RKO (cell line): ENCODE results near the gene RPIA.
"Not testable (repeated sequence)": the region's sequence is repeated elsewhere in the genome, so short reads cannot be mapped to it uniquely, and the experiment has no call there.

Source experiments
- DNase-seq: peaks from one replicate; pipeline ENCODE4 v3.0.0-alpha.2; 2016; ENCODE audit warnings: low spot score

Gene RPIA

DNA sequence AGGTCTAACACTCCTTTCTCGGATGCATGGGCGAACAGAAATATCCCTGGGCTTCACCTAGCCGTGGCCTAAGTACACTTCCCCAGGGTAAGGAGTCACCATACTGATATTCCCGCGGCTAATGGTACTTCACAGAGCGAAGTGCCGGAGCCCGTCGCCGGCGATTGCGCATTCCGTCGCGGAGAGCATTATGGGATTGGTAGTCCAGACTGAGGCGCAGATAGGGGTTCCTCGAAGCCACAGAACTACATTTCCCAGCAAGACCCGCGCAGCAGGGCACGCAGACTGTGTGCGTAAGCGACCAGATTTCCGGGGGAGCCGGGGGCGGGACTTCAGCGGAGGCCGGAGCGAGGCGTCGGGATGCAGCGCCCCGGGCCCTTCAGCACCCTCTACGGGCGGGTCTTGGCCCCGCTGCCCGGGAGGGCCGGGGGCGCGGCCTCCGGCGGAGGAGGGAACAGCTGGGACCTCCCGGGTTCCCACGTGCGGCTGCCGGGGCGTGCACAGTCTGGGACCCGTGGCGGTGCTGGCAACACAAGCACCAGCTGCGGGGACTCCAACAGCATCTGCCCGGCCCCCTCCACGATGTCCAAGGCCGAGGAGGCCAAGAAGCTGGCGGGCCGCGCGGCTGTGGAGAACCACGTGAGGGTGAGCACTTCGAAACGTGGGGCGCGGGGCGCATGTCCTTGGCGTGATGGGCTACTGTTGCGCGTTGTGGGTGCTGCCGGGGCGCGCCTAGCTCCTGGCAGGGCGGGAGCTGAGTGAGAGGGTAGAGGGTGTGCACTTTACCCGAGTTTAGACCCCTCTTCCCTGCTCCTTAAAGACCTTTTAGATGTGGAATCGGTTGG is at the start of gene RPIA:
RPIA (plus strand) TSS at position 335 of the 845 bp plus-strand sequence; CDS start at position 361, 26 bp downstream.
- peak; percentile 99 for DNase-seq

DNA sequence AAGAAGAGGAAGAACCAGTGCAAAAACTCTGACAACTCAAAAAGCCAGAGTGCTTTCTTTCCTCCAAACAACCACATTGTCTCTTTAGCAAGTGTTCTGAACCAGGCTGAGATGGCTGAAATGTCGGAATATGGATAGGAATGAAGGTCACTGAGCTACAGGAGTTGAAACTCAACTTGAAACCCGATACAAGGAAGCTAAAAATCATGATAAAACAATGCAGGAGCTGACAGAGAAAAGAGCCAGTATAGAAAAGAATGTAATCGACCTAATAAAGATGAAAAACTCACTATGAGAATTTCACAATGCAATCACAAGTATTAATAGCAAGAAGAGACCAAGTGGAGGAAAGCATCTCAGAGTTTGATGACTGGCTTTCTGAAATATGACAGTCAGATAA is 49.2 kb upstream of the RPIA start:
- no peak for DNase-seq

DNA sequence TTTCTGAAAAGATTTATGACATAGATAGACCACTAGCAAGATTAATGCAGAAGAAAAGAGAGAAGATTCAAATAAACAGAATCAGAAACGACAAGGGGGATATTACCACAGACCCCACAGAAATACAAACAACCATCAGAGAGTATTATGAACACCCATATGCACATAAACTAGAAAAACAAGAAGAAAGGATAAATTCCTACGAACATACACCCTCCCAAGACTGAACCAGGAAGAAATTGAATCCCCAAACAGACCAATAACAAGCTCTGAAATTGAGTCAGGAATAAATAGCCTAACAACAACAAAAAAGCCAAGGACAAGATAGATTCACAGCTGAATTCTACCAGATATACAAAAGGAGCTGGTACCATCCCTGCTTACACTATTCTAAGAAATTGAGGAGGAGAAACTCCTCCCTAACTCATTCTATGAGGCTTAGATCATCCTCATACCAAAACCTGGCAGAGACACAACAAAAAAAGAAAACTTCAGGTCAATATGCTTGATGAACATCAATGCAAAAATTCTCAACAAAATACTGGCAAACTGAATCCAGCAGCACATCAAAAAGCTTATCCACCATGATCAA is 46.1 kb upstream of the RPIA start:
- not testable (repeated sequence) for DNase-seq

DNA sequence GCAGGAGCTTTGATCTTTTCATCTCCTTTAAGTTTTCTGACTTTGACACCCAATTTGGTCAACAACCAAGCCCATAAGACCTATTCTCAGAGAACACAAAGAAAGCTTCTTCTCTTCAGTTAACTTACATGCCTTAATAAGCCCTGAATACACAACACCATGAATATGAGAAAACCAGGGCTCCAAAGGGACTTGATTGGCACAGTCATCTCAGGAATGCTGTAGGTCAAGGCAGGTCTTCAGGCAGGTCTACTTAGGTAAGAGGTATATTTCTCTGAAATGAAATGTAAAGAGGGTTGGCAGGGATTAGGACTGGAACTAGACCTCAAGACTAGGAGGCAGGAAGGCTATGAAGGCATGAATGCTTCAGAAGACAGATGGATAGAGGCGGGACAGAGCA is 39.8 kb upstream of the RPIA start:
- no peak for DNase-seq

DNA sequence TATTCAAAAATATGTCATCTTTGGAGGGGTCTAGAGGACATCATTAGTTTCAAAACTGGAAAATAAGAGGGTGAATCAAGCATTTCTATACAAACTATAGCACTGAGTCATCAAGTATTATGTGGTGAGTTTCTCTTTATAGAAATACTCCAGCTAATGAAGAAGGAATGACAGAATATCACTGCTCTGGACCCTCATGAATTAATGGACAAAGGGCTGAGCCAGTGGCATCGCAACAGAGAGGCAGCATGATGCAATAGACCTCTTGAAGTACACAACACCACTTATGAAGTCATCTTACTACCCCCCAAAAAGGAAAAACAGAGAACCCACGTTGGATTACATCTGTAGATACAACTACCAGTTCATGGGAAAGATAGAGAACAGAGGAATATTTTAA is 36.8 kb upstream of the RPIA start:
- DNase-seq, result peak; percentile 36

DNA sequence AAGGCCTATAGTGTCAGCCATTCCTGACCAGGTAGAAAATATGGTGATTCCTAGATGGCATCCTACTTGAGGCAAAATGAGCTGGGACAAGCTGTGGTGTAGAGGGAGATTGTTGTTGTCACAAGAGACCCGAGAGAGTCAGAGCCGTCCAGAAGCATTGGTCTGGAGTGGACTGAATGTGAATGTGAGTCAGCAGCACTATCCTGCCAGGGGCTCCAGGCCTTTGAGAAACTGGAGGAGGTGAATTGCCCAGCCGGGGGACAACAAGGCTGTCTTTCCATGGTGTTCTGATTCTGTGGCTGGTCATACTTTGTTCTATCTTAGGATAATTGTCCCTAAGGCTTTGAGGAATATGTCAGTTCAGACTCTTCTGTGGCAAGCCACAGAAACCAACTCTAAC is 34.8 kb upstream of the RPIA start:
- no peak for DNase-seq

DNA sequence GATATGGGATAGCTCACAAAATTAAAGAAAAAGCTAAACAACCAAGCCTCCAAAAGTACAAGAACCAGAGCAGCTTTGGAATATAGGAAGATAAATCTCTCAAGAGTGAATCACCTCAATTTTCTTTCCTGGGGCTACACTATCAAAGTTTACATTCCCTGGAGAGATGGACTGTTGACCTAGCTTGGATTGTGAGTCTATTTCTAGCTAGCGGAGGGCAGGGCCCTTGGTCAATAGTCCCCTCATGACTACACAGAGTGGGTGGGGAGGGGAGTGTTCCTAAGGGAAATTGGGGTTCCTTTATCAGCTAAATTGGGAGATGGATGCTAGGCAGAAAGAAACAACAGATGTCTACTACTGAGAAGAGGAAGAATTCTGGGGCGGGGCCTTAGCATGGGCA is 34.3 kb upstream of the RPIA start:
- DNase-seq, result no peak

DNA sequence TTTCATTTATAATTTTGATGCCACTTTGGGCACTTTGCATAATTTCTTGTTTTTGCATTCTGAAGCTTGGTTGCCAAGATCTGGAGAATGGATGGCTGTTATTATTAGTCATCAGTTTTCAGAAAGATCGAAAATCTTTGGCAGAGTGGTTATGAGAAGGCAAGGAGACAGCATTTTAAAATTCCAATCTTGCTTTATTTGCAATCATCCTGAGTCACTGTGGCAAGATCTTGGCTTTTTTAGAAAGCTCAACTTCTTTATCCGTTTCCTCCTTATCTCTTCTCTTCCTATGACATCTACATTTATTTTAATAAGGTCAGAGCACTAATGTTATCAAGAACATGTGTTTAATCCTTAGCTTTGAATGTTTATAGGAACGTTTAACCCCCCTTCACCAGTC is 33.1 kb upstream of the RPIA start:
- DNase-seq, result no peak

DNA sequence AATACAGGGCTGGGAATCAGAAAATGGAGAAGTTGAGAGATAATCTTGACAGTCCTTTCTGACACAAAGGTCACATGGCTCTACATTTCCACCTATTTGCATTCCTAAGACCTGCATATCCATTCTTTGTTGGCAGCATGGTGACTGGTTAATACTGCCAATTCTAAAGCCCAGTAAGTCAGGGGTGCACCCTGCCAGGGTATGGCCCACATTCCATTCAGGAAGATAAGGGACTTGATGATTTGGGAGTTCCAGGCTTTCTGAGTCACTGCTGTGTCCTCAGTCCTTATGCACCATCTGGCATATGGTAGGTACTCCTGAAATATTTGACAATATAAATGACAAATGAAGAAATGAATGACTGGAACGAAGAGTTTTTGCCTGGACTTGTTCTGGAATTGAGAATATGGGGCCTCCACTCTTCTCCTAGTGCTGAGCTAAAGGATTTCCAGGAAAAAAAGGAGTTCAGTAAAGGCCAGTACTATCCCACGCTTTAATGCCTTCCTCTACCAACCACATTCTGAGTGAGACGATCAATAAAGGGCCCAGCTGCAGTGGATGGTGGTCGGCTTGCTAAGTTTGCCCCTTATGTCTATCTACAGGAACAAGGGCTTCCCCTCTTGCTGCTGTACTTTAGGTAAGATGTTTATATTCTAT is 32.5 kb upstream of the RPIA start:
- no peak for DNase-seq

DNA sequence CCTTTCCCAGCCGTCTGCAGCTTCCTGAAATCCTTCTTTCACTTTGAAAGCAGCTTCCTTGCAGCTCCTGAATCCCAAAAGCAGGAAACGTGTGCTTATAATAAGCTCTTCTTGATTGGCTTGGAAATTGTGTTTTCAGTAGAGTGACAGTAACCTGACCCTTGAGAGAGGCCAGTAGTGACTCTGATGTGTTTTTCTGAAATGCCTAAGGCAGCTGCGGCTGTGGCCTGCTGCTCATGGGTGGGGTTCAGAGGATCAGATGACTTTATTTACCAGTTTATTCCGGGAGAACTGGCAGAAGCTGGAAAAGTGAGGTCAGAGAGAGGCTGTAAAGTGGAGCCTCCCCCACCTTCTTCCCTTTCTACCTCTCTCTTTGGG is 31.9 kb upstream of the RPIA start:
- no peak for DNase-seq

DNA sequence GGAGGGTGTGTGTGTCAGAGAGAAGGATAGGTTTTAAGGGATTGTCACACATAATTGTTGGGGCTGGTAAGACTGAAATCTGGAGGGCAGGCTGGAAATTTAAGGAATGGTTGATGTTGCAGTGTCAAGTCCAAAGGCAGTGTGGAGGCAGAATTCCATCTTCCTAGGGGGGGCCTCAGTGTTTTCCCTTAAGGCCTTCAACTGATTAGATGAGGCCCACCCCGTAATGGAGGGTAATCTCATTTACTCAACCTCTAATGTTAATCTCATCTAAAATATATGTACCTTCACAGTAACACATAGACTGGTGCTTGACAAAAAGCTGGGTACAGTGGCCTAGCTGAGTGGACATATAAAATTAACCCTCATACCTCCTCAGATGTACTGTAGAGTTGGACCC is 30.9 kb upstream of the RPIA start:
- no peak for DNase-seq

DNA sequence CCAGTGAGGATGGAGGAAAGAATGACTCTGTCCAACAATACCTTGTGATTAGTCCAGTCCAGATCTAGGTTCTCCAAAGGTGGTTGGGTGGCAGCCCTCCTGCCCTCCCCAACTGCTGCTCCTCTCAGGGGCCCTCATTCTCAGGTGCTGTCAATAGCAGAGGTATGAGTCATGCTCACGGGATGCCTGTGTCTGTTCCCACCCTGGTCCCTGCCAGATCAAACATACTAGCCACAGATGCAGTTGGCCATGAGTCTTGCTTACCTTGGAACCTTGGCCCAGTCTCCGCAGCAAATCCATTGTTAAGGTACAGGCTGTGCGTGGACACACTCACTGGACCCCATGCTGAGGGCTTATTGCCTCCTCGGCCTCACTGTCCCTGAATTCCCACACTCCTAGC is 24.9 kb upstream of the RPIA start:
- no peak for DNase-seq

DNA sequence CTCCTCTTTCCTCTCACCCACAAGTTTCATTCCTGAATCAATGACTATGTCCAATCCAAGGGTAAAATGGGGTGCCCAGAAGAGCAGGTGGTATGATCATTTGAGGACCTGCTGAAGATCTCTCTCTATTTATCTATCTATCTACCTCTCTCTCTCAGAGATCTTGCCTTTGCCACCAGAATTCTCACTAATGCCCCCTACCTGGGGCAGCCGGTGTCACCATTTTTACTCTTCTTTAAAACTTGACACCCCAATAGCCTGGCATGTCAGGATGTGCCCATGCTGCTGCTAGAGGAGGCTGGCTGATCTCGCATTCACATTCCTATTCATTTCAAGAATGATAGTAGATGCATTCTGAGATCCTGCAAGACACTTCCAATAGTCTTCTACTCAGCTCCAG is 24.3 kb upstream of the RPIA start:
- DNase-seq, result no peak

DNA sequence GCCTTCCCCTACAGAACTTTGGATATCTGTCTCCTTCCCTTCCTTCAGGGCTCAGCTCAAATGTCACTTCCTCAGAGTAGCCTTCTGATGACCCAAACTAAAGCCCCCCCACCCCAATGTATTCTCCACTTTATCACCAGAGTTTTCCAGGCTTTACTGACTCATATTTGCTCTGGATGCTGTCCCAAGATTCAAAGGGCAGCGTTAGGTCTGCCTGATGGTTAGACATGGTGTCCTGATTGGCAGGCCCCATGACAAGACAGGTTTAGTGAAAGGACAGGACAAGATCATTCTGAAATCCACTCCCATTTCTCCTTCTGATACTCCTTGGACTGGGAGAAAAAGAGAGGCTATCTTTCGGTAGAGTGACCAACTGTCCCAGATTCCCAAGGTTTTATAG is 22.6 kb upstream of the RPIA start:
- no peak for DNase-seq

DNA sequence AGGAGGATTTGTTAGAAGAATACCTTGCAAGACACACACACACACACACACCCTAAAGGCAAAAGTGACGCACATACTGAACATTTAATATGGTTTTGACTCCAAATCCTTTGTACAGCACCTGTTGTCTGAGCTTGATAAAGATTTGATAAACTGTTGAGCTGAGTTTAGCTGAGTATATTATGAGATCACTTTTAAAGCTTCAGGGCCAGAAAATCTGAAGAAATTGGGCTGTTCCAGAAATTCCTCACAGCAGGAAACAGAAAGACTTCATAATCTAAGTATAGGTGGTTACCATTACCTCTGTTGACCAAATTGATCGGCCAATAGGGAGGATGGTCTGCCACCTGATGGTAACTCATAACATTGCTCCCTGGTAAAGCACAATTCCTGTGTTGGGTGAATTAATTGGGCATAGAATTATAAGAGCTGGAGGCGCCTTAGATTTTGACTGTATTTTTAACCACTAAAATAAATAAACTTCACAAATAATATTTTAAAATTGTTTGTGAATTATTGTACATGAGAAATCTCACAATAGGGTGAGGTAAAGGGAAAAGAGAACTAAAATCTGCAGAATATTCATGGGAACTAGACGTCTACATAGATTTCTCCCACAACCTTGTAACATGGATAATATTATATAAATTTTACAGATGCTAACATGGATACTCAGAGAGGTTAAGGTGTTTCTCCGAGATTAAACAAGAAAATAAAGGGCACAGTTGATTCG is 21.8 kb upstream of the RPIA start:
- peak; percentile 29 for DNase-seq

DNA sequence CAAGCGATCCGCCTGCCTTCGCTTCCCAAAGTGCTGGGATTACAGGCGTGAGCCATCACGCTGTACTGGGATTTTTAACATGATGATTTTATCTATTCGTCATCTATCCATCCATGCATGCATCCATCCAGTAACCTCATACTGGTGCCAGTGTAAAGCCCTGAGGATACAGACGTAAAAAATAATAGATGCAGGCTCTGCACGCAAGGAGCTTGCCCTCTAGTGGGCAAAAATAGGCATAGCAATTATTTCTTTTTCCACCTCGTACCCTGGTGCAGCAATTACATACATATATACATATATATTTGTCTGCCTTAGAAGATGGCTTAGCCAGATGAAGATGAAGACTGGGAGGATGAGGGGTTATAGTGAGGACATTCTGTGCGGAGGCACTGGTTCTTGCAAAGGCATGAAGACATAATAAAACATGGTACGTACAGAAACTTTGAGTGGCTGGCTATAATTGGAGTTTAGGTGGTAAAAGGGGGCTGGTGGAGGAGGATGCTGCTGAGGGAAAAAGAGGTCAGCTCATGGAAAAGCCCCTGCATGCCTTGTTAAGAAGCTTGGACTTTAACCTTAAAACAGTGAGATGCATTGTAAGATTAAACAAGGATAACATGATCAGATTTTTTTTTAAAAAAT is 19.6 kb upstream of the RPIA start:
- DNase-seq, result peak; percentile 80

DNA sequence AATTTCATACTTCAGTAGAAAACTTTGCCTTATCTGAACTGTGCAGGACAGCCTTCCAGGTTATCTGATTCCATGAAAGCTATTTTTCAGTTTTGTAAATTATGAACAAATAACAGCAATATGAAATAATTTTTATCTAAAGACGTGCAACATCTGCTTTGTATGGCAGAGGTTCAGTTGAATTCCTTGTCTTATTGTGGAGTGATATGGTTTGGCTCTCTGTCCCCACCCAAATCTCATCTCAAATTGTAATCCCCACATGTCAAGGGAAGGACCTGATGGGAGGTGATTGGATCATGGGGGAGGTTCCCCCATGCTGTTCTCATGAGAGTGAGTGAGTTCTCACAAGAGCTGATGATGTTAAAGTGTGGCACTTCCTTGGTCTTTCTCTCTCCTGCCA is 18.1 kb upstream of the RPIA start:
- DNase-seq, result no peak

DNA sequence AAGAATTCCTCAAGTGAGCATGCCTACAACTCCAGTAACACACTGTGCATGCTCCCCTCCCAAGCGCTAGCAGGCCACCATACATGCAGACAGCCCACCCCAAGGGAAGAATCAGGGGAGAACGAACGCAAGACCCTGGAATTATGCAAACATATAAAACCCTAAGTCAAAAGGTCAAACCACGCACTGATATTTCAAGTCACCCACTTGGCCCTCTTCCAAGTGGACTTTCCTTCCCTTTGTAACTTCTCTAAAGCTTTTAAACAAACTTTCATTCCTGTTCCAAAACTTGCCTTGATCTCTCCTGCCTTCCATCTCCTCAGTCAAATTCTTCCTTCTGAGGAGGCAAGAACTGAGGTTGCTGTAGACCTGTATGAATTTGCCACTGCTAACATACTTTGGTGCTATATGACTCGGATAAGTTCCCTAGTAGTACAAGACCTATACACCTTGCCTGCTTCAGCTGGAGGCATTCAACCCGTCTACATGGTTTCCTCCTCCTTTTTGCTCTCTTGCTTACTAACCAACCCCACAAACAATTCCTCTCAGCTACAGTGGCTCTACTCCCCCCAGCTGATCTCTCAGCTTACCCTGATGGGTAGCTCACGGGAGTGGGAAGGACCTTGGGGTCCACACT is 11.1 kb upstream of the RPIA start:
- DNase-seq, result no peak

DNA sequence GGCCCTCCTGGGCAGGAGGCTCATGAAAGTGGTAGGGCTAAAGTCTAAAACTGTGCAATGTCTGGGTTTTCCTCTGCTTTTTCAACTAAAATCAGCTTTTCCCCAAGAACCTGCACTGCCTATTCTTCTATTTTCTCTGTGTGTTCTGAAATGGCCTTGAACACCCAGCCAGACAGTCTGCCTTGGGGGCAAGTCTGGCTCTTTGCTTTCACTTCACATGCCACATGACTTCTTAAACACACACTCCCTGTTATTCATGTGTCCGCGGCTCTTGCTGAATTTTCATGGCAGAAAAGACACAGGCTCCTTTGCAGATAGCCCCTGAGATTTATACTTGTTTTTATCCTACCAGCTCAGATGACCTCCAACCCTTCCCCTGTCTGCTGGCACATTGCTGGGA is 10.6 kb upstream of the RPIA start:
- no peak for DNase-seq

DNA sequence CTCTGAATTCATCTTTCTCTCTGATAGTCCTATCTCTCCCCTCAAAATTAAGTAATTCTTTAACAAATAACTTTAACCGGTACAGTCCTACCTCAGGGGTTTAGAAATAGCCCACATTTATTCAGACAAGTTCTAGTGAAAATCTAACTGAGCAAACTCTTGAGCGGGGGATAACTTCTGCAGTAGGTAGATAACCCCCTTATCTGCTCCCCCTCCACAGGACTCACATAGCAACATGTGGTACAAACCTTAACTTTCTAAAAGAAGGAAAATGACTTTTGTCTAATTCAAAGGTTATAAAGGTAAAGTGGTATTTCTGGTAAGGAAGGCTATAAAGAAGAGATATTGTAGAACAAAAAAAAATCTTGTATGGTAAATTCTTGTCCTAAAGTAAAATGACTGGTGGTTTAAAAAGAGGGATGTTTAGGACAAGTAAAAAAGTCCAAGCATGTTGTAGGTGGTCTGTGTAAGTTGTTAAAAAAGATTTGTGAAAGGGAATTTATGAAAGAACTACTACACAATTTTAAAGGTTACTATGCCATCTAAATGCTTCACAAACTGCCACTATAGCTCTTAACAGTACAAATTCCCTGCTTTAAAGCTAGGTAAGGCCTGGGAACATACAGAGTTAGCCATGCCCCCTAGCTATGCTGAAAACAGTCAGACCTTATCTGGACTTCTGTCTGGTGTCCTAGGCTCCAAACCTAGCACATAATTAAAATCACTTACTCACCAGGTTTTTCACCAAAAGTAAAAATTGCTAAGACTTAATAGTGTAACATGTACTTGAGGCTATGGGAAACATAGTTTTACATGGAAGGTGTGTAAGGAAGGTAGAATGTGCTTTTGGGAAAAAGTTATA is 8.1 kb upstream of the RPIA start:
- no peak for DNase-seq

DNA sequence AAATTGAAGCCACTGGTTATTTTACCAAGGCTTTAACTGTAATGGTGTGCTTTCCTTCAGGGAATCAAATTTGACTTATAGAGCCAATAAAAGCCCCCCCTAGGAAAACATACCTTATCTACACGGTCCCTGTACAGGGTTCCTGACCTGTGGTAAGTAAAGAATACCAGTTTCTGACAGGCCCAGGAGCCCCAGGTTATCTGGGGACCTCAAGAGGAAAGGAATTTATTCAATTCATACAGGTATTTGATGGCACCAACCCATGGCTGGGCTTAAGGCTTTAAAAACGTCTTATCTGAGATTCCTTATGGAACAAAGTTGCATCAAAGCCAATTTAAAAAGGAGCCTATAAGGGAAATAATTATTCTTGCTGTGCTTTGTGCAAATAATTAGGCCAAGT is 7.0 kb upstream of the RPIA start:
- no peak for DNase-seq
